Right ventricle myocardium inferior (tissue), 1 donor: ENCODE data around the gene EMC8. TPM values are rescaled to one million over a fixed set of nuclear protein-coding genes. Genes with fewer than 3 reads are reported as not detected.
A peak's percentile ranks its signal among the peaks of the same experiment; 100 is the strongest.
"Not testable (repeated sequence)": the region's sequence is repeated elsewhere in the genome, so short reads cannot be mapped to it uniquely, and the experiment has no call there.

Source experiments
- ATAC-seq: fragments of 200-7000 bp; cut with Tn5 transposase; one replicate; pipeline ENCODE4 v1.9.1; 2020; ENCODE audit warnings: mild to moderate bottlenecking, moderate library complexity
- DNase-seq: peaks from one replicate; pipeline ENCODE4 v3.0.0; 2021; ENCODE audit errors: missing footprints
- intact Hi-C: fragments of 100-400 bp; cut with DNase I; formaldehyde crosslinking; loops from one replicate; pipeline ENCODE4 v1.11.0; 2022
- total RNA-seq: library from RNA; stranded (reverse); fragmentation: NEBNext Ultra II Directional; extraction: Animal tissue kit (Norgen Biotek cat#: 25700); gene quantifications from one replicate; pipeline ENCODE4 v1.2.1, GENCODE V29; 2021
- donor health status: DM: no; HTN: yes; CAD: no; lungs with severe emphysema.

The EMC8 gene
- total RNA-seq, 1 donor from 2014 or later, result 25.8 TPM

GRCh38 chr16:85821390-85822135, 22.2 kb upstream of the EMC8 start:
- intact Hi-C loops, result loop anchor here (1.0 to 5.0 kb wide), 4 partner anchors 76 to 696 kb away; partner anchors contain the start of gene IRF8
- peak; percentile 92 for DNase-seq
- peak; percentile 86 for ATAC-seq

GRCh38 chr16:85820604-85821372, 21.4 kb upstream of the EMC8 start:
- intact Hi-C loops, result loop anchor here (1.0 to 5.0 kb wide), 4 partner anchors 77 to 697 kb away; partner anchors contain the start of gene IRF8
- DNase-seq, result no peak
- ATAC-seq, result no peak

- ATAC-seq, result no peak
- intact Hi-C loops, result loop anchor here (5.0 kb wide), 2 partner anchors 78 to 698 kb away; partner anchors contain the start of gene IRF8
- DNase-seq, result no peak
Observed at GRCh38 chr16:85819771-85820170, 20.4 kb upstream of the EMC8 start.

GRCh38 chr16:85819245-85819644, 19.9 kb upstream of the EMC8 start:
- DNase-seq (peak; percentile 78), ATAC-seq (peak; percentile 60)
- intact Hi-C loops, result no loop called here

GRCh38 chr16:85817195-85817594, 17.9 kb upstream of the EMC8 start:
- ATAC-seq, DNase-seq, intact Hi-C loops: not testable (repeated sequence)

GRCh38 chr16:85816159-85816558, 16.8 kb upstream of the EMC8 start:
- no peak for DNase-seq
- ATAC-seq, result no peak
- intact Hi-C loops, result no loop called here

- intact Hi-C loops, result no loop called here
- DNase-seq (no peak), ATAC-seq (no peak)
Observed at GRCh38 chr16:85812811-85813700, 13.7 kb upstream of the EMC8 start.

GRCh38 chr16:85812031-85812807, 12.9 kb upstream of the EMC8 start:
- intact Hi-C loops, result no loop called here
- no peak for ATAC-seq
- DNase-seq, result no peak

GRCh38 chr16:85810742-85811115, 11.4 kb upstream of the EMC8 start:
- ATAC-seq, result peak; percentile 6
- no peak for DNase-seq
- intact Hi-C loops, result no loop called here

GRCh38 chr16:85810097-85810741, 10.9 kb upstream of the EMC8 start:
- ATAC-seq (peak; percentile 3), DNase-seq (no peak)
- intact Hi-C loops, result no loop called here

- no peak for DNase-seq
- peak; percentile 29 for ATAC-seq
- intact Hi-C loops, result no loop called here
Observed at GRCh38 chr16:85809645-85810044, 10.3 kb upstream of the EMC8 start.

GRCh38 chr16:85808926-85809325, 9.6 kb upstream of the EMC8 start:
- intact Hi-C loops, result no loop called here
- DNase-seq, result no peak
- no peak for ATAC-seq

GRCh38 chr16:85808104-85808503, 8.8 kb upstream of the EMC8 start:
- intact Hi-C loops, ATAC-seq, DNase-seq: not testable (repeated sequence)

GRCh38 chr16:85807340-85807739, 8.0 kb upstream of the EMC8 start:
- ATAC-seq, intact Hi-C loops: not testable (repeated sequence)

GRCh38 chr16:85806539-85806938, 7.2 kb upstream of the EMC8 start:
- no peak for ATAC-seq
- intact Hi-C loops, result no loop called here
- DNase-seq, result no peak

More at GRCh38 chr16:85807340-85807739, 8.0 kb upstream of the EMC8 start:
- DNase-seq, result not testable (repeated sequence)

- ATAC-seq (no peak), DNase-seq (no peak)
- intact Hi-C loops, result no loop called here
Observed at GRCh38 chr16:85805442-85806045, 6.2 kb upstream of the EMC8 start.

- intact Hi-C loops, result no loop called here
- ATAC-seq (no peak), DNase-seq (no peak)
Observed at GRCh38 chr16:85803570-85803969, 4.2 kb upstream of the EMC8 start.
